HG02798 (cell line): ENCODE data around the gene SLC47A2.
"Not testable (repeated sequence)": the region's sequence is repeated elsewhere in the genome, so short reads cannot be mapped to it uniquely, and the experiment has no call there.

ENCODE experiments used
- ATAC-seq: cut with Tn5 transposase; IDR thresholded peaks from one replicate; pipeline ENCODE4 v1.9.1; 2021; ENCODE audit warnings: mild to moderate bottlenecking; ENCODE audit not compliant: unreplicated experiment, poor library complexity

The SLC47A2 gene

GRCh38 chr17:19716108-19717030 is at the start of gene SLC47A2:
Gene SLC47A2, minus strand, starts transcription at chr17:19716584. Its CDS starts 29 bp downstream, at chr17:19716555.
- ATAC-seq, result no peak

- ATAC-seq, result no peak
These were observed 49.6 kb upstream of the SLC47A2 start for GRCh38 chr17:19766016-19766415.

GRCh38 chr17:19763991-19764390 is 47.6 kb upstream of the SLC47A2 start:
- ATAC-seq, result not testable (repeated sequence)

GRCh38 chr17:19763416-19763815 is 47.0 kb upstream of the SLC47A2 start:
- no peak for ATAC-seq

GRCh38 chr17:19762515-19762961 is 46.2 kb upstream of the SLC47A2 start:
- ATAC-seq, result no peak

GRCh38 chr17:19760746-19761145 is 44.4 kb upstream of the SLC47A2 start:
- no peak for ATAC-seq

- ATAC-seq, result no peak
These were observed 43.5 kb upstream of the SLC47A2 start for GRCh38 chr17:19759568-19760549.

GRCh38 chr17:19757536-19758180 is 41.3 kb upstream of the SLC47A2 start:
- no peak for ATAC-seq

- no peak for ATAC-seq
These were observed 40.2 kb upstream of the SLC47A2 start for GRCh38 chr17:19756546-19756945.

- peak; percentile 48 for ATAC-seq
These were observed 39.6 kb upstream of the SLC47A2 start for GRCh38 chr17:19755821-19756510.

- no peak for ATAC-seq
These were observed 39.0 kb upstream of the SLC47A2 start for GRCh38 chr17:19755392-19755791.

GRCh38 chr17:19753661-19754463 is 37.5 kb upstream of the SLC47A2 start:
- ATAC-seq, result no peak

GRCh38 chr17:19753051-19753509 is 36.7 kb upstream of the SLC47A2 start:
- ATAC-seq, result no peak

GRCh38 chr17:19752216-19753050 is 36.0 kb upstream of the SLC47A2 start:
- ATAC-seq, result no peak

- ATAC-seq, result no peak
These were observed 34.5 kb upstream of the SLC47A2 start for GRCh38 chr17:19750835-19751234.

GRCh38 chr17:19750020-19750572 is 33.7 kb upstream of the SLC47A2 start:
- ATAC-seq, result no peak

- no peak for ATAC-seq
These were observed 32.4 kb upstream of the SLC47A2 start for GRCh38 chr17:19748807-19749193.
